Colonic mucosa (tissue), 4 donors: ENCODE data around the gene LTA. TPM values are rescaled to one million over a fixed set of nuclear protein-coding genes. Genes with fewer than 3 reads are reported as not detected.

Source experiments
- DNase-seq: peaks from one replicate; pipeline ENCODE4 v3.0.0-alpha.2; 2020
- H3K27ac ChIP-seq: fragments of 200-600 bp; one replicate; pipeline ENCODE4 v1.8.0; 2021
- H3K27me3 ChIP-seq: fragments of 200-600 bp; one replicate; pipeline ENCODE4 v1.8.0; 2021
- H3K36me3 ChIP-seq: fragments of 200-600 bp; one replicate; pipeline ENCODE4 v1.8.0; 2021
- H3K4me1 ChIP-seq: fragments of 200-600 bp; one replicate; pipeline ENCODE4 v1.8.0; 2021; ENCODE audit warnings: mild to moderate bottlenecking
- H3K4me3 ChIP-seq: fragments of 200-600 bp; one replicate; pipeline ENCODE4 v1.8.0; 2021
- H3K9ac ChIP-seq, 2 donors: one replicate each; pipeline ENCODE4 v1.7.0; 2013; ENCODE audit warnings: control low read depth in 2 of 2, low read depth in 2 of 2, low read length in 2 of 2
- H3K9me3 ChIP-seq: fragments of 200-600 bp; one replicate; pipeline ENCODE4 v1.8.0; 2021
- intact Hi-C: fragments of 100-400 bp; cut with DNase I; formaldehyde crosslinking; loops from one replicate; pipeline ENCODE4 v1.14.1; 2022
- total RNA-seq, 2 donors: library from RNA; stranded (reverse); fragmentation: NEBNext Ultra II Directional in 1 of 2; extraction: Animal tissue kit (Norgen Biotek cat#: 25700) in 1 of 2; gene quantifications; one replicate each; pipeline ENCODE4 v1.2.1, GENCODE V29; 2021
- TF ChIP-seq, protein P1 (sequence below): fragments of 200-600 bp; IDR thresholded peaks from one replicate; pipeline ENCODE4 v1.8.0; 2022; ENCODE audit warnings: antibody characterized with exemption, mild to moderate bottlenecking
- donor health status: healthy.
- donor health status: DM: no; HTN: no; CAD: no.
- donor health status: DM: no; HTN: no; CAD: no.

LTA gene
- total RNA-seq, 2 donors from 2014 or later, result 0.35 to 2.4 TPM

DNA sequence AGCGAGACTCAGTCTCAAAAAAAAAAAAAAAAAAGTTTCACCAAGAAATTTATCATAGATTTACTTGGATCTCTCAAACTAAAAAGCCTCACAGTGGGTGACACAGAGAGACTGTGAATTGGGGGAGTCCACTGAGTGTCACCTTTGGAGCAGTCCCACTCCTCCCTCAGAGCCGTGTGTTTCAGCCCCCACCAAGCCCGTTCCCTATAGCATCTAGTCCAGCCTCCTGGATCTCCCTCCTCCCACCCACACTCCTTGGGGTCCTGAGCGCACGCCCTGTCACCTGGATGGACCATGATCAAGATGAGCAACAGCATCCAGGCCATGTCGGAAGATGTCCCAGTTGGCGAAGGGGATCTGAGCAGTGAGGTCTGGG, 20.3 kb downstream of the LTA start:
- Histone ChIP-seq H3K9ac (no peak overlapping the region), H3K36me3 (no peaks in the 10 kb centered on the region), H3K9me3 (no peaks in the 10 kb centered on the region), H3K27me3 (no peaks in the 10 kb centered on the region), H3K27ac (no peak overlapping the region), H3K4me1 (no peaks in the 10 kb centered on the region), H3K4me3 (no peak overlapping the region)
- intact Hi-C loops, result no loop called here
- no peak for DNase-seq
- TF ChIP-seq, protein P1, sequence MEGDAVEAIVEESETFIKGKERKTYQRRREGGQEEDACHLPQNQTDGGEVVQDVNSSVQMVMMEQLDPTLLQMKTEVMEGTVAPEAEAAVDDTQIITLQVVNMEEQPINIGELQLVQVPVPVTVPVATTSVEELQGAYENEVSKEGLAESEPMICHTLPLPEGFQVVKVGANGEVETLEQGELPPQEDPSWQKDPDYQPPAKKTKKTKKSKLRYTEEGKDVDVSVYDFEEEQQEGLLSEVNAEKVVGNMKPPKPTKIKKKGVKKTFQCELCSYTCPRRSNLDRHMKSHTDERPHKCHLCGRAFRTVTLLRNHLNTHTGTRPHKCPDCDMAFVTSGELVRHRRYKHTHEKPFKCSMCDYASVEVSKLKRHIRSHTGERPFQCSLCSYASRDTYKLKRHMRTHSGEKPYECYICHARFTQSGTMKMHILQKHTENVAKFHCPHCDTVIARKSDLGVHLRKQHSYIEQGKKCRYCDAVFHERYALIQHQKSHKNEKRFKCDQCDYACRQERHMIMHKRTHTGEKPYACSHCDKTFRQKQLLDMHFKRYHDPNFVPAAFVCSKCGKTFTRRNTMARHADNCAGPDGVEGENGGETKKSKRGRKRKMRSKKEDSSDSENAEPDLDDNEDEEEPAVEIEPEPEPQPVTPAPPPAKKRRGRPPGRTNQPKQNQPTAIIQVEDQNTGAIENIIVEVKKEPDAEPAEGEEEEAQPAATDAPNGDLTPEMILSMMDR, result no peak

DNA sequence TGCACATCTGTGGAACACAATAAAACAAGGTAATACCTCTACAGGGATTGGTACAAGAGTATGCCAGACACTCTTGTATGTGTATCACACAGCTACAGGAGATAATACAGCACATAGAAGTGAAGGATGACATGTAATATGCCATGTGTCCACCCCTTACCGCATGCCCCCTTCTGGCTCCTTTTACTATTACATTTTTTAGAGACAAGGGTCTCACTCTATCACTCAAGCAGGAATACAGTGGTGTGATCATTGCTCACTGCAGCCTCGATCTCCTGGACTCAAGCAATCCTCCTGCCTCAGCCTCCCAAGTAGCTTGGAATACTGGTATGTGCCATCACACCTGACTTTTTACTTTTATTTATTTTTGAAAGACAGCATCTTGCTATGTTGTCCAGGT, 24.9 kb downstream of the LTA start:
- Histone ChIP-seq H3K9ac (no peak overlapping the region), H3K27ac (no peak overlapping the region), H3K4me1 (no peaks in the 10 kb centered on the region), H3K27me3 (no peaks in the 10 kb centered on the region), H3K36me3 (no peaks in the 10 kb centered on the region), H3K9me3 (no peaks in the 10 kb centered on the region), H3K4me3 (no peak overlapping the region)
- DNase-seq, result no peak
- intact Hi-C loops, result no loop called here
- TF ChIP-seq, protein P1, result no peak

DNA sequence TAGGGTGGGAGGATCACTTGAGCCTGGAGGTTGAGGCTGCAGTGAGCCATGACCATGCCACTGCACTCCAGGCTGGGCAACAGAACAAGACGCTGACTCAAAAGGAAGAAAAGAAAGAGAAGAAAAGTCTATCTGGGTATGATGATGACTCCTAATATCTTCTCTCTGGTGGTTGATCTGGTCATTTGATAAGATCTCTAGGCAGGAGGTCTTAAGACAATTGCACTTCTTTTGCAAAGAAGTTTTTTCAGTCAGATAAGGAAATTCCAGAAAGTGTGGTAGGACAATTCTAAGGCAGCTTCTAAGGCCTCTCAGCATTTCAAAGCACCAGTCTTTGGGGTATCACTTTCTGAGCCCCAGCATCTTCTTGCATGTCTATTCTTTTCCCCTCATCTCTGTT, 35.2 kb downstream of the LTA start:
- Histone ChIP-seq H3K27me3 (no peaks in the 10 kb centered on the region), H3K4me1 (no peaks in the 10 kb centered on the region), H3K4me3 (no peak overlapping the region), H3K27ac (no peak overlapping the region), H3K9ac (no peak overlapping the region), H3K36me3 (no peaks in the 10 kb centered on the region), H3K9me3 (no peaks in the 10 kb centered on the region)
- intact Hi-C loops, result no loop called here
- DNase-seq, result no peak
- TF ChIP-seq, protein P1, result no peak

DNA sequence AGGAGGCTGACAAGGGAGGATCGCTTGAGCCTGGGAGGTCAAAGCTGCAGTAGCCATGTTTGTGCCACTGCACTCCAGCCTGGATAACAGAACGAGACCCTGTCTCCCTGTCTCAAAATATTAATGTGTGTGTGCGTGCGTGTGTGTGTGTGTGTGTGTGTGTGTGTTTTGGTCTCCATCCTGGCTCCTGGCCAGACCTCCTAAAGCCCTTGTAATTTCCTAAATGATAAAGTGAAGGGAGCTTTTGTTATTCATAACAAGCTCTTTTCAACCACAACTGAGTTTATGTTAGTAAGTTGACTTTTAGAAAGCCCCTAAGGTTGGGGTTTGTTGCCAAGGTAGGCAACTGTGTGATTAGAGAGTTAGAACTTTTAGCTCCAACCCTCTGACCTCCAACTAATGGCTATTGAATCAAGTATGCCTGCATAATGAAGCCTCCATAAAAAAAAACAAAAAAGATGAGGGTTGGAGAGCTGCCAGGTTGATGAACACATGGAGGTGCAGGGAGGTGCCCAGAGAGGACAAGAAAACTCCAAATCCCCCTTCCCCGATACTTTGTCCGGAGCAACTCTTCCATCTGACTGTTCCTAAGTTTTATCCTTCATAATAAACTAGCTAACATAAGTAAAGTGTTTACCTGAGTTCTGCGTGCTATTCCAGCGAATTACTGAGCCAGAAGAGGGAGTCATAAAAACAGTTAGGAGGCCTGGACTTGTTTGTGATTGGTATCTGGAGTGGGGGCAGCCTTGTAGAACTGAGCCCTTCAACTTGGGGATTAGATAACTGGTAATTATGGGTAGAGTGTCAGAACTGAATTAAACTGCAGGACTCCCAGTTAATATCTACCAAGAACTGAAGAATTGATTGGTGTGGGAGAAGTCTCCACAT, 37.7 kb downstream of the LTA start:
- H3K9ac ChIP-seq, result no peak overlapping the region
- H3K27ac ChIP-seq, result no peak overlapping the region
- H3K27me3 ChIP-seq, result no peaks in the 10 kb centered on the region
- no peak overlapping the region for H3K4me3 ChIP-seq
- TF ChIP-seq, protein P1, result no peak
- DNase-seq, result no peak
- no peaks in the 10 kb centered on the region for H3K36me3 ChIP-seq
- no peaks in the 10 kb centered on the region for H3K4me1 ChIP-seq
- H3K9me3 ChIP-seq, result no peaks in the 10 kb centered on the region
- intact Hi-C loops, result no loop called here

DNA sequence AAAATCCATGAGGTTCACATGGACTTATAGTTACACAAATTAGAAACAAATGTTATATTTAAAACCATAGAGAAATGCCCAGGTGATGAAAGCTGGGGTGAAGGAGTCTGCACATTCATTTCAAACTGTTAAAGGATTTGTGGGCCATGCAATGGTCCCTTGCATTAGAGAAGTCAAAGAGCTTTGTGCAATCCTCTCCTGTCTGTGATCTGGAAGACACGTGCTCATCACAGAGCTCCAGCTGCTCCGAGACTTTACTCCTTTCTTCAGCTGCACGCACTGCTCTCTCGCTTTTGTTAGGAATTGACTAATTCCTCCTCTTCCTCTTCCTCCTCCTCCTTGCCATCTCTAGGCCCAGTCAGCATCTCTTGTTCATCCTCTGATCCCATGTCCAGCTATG, 38.9 kb downstream of the LTA start:
- intact Hi-C loops, result no loop called here
- no peaks in the 10 kb centered on the region for H3K27me3 ChIP-seq
- no peak for DNase-seq
- H3K4me3 ChIP-seq, result no peak overlapping the region
- H3K4me1 ChIP-seq, result no peaks in the 10 kb centered on the region
- no peak overlapping the region for H3K27ac ChIP-seq
- no peak overlapping the region for H3K9ac ChIP-seq
- H3K36me3 ChIP-seq, result no peaks in the 10 kb centered on the region
- H3K9me3 ChIP-seq, result no peaks in the 10 kb centered on the region
- TF ChIP-seq, protein P1, result no peak
